Nephron progenitor cell (in vitro differentiated cells): ENCODE results near the gene P2RY14.
"Not testable (repeated sequence)": the region's sequence is repeated elsewhere in the genome, so short reads cannot be mapped to it uniquely, and the experiment has no call there.

Experiments used
- DNase-seq: peaks from one replicate; pipeline ENCODE4 v3.0.0; 2021
- H3K27ac Mint-ChIP-seq: 2 replicates; pipeline ENCODE4 v1.8.0; 2021; ENCODE audit warnings: mild to moderate bottlenecking, moderate library complexity, mixed read lengths
- H3K27me3 Mint-ChIP-seq: 2 replicates; pipeline ENCODE4 v1.8.0; 2021; ENCODE audit warnings: mild to moderate bottlenecking, low read depth, mixed read lengths; ENCODE audit not compliant: poor library complexity
- H3K36me3 Mint-ChIP-seq: 2 replicates; pipeline ENCODE4 v1.8.0; 2021; ENCODE audit warnings: low read depth, mixed read lengths
- H3K4me1 Mint-ChIP-seq: 2 replicates; pipeline ENCODE4 v1.8.0; 2021; ENCODE audit warnings: mixed read lengths
- H3K4me3 Mint-ChIP-seq: 2 replicates; pipeline ENCODE4 v1.8.0; 2021; ENCODE audit warnings: mild to moderate bottlenecking, moderate library complexity, mixed read lengths
- H3K9me3 Mint-ChIP-seq: 2 replicates; pipeline ENCODE4 v1.8.0; 2021; ENCODE audit warnings: mild to moderate bottlenecking, moderate library complexity, mixed read lengths
- CTCF ChIP-seq: fragments of 200-600 bp; sonication (generic); IDR thresholded peaks from 2 replicates; pipeline ENCODE4 v1.5.0; 2021; ENCODE audit warnings: antibody characterized with exemption

The P2RY14 gene

GRCh38 chr3:151182349-151183079 lies 95.8 kb downstream of the P2RY14 start:
- Mint-ChIP-seq H3K27ac (peak overlapping the region; percentile 16), H3K27me3 (no peaks in the 10 kb centered on the region), H3K4me3 (no peak overlapping the region), H3K9me3 (no peaks in the 10 kb centered on the region), H3K36me3 (peaks cover 11% of the 10 kb centered on the region), H3K4me1 (peaks cover 41% of the 10 kb centered on the region)
- no peak for DNase-seq
- no peak for TF ChIP-seq CTCF

GRCh38 chr3:151178208-151178845 lies 100.0 kb downstream of the P2RY14 start:
- Mint-ChIP-seq H3K36me3 (peaks cover 6% of the 10 kb centered on the region), H3K9me3 (no peaks in the 10 kb centered on the region), H3K4me1 (peaks cover 29% of the 10 kb centered on the region), H3K27me3 (no peaks in the 10 kb centered on the region), H3K4me3 (no peak overlapping the region), H3K27ac (peak overlapping the region; percentile 59)
- DNase-seq, result no peak
- no peak for TF ChIP-seq CTCF

- TF ChIP-seq CTCF, result no peak
- no peak overlapping the region for H3K4me3 Mint-ChIP-seq
- H3K36me3 Mint-ChIP-seq, result peaks cover 6% of the 10 kb centered on the region
- H3K4me1 Mint-ChIP-seq, result peaks cover 28% of the 10 kb centered on the region
- no peaks in the 10 kb centered on the region for H3K9me3 Mint-ChIP-seq
- H3K27ac Mint-ChIP-seq, result no peak overlapping the region
- no peak for DNase-seq
- H3K27me3 Mint-ChIP-seq, result no peaks in the 10 kb centered on the region
These were observed 102.4 kb downstream of the P2RY14 start for GRCh38 chr3:151175952-151176351.

- Mint-ChIP-seq H3K4me3 (no peak overlapping the region), H3K36me3 (peaks cover 6% of the 10 kb centered on the region), H3K27ac (no peak overlapping the region), H3K4me1 (peaks cover 31% of the 10 kb centered on the region), H3K27me3 (no peaks in the 10 kb centered on the region), H3K9me3 (no peaks in the 10 kb centered on the region)
- no peak for TF ChIP-seq CTCF
- no peak for DNase-seq
These were observed 104.0 kb downstream of the P2RY14 start for GRCh38 chr3:151174351-151174750.

GRCh38 chr3:151171145-151171757 lies 107.1 kb downstream of the P2RY14 start:
- Mint-ChIP-seq H3K27me3 (peaks cover 6% of the 10 kb centered on the region), H3K9me3 (no peaks in the 10 kb centered on the region), H3K36me3 (peaks cover 8% of the 10 kb centered on the region), H3K27ac (peak overlapping the region; percentile 92), H3K4me3 (no peak overlapping the region), H3K4me1 (peaks cover 26% of the 10 kb centered on the region)
- TF ChIP-seq CTCF, result no peak
- no peak for DNase-seq

- H3K27me3 Mint-ChIP-seq, H3K9me3 Mint-ChIP-seq, DNase-seq, H3K4me3 Mint-ChIP-seq: not testable (repeated sequence)
- Mint-ChIP-seq H3K27ac (peak overlapping the region; percentile 92), H3K4me1 (peaks cover 26% of the 10 kb centered on the region), H3K36me3 (peaks cover 16% of the 10 kb centered on the region)
These were observed 108.2 kb downstream of the P2RY14 start for GRCh38 chr3:151169948-151170679.
